GM18951 (cell line): ENCODE measurements around the gene SLC26A8.

Source experiments
- POLR2A ChIP-seq: IDR thresholded peaks from 4 replicates; pipeline ENCODE4 v1.6.1; 2011; ENCODE audit warnings: mild to moderate bottlenecking; ENCODE audit not compliant: insufficient read length, insufficient read depth; ENCODE audit errors: extremely low read depth
- in situ Hi-C: fragments of 300-500 bp; cut with MboI; formaldehyde crosslinking; loops from one replicate; pipeline ENCODE4 v1.12.0; 2022; ENCODE audit warnings: low sequenced_read_pairs, mixed read lengths, inconsistent platforms; ENCODE audit not compliant: unreplicated experiment

Gene SLC26A8

GRCh38 chr6:35896228-35896627 is 128.2 kb downstream of the SLC26A8 start:
- in situ Hi-C loops: no loop called here
- no peak for TF ChIP-seq POLR2A

- in situ Hi-C loops: no loop called here
- TF ChIP-seq POLR2A: no peak
Observed at GRCh38 chr6:35895560-35895959, 128.9 kb downstream of the SLC26A8 start.

GRCh38 chr6:35894776-35895175 is 129.7 kb downstream of the SLC26A8 start:
- no peak for TF ChIP-seq POLR2A
- in situ Hi-C loops: no loop called here
